Activated CD8-positive, alpha-beta memory T cell treated with anti-CD3 and anti-CD28 coated beads for 24 hours (primary cell): Measurements from ENCODE around the gene SLC34A1.

Source experiments
- DNase-seq: peaks from one replicate; pipeline ENCODE4 v3.0.0-alpha.2; 2020

The SLC34A1 gene

GRCh38 chr5:177447611-177448243 is 63.5 kb downstream of the SLC34A1 start:
- DNase-seq, result peak; percentile 78
